HG03060 (cell line): ENCODE results near the gene CYFIP1.

Experiments
- ATAC-seq: cut with Tn5 transposase; IDR thresholded peaks from one replicate; pipeline ENCODE4 v1.9.1; 2021; ENCODE audit warnings: low read depth, moderate number of reproducible peaks; ENCODE audit not compliant: unreplicated experiment

The CYFIP1 gene

GRCh38 chr15:22969489-22969888 lies 10.7 kb downstream of the CYFIP1 start:
- no peak for ATAC-seq

- no peak for ATAC-seq
Observed at GRCh38 chr15:22968366-22968765, 11.8 kb downstream of the CYFIP1 start.

GRCh38 chr15:22967084-22967770 lies 12.9 kb downstream of the CYFIP1 start:
- ATAC-seq = no peak

- ATAC-seq = no peak
Observed at GRCh38 chr15:22966321-22967083, 13.7 kb downstream of the CYFIP1 start.

GRCh38 chr15:22963641-22964040 lies 16.5 kb downstream of the CYFIP1 start:
- ATAC-seq = no peak

- ATAC-seq = no peak
Observed at GRCh38 chr15:22962611-22963010, 17.6 kb downstream of the CYFIP1 start.

- ATAC-seq = no peak
Observed at GRCh38 chr15:22961762-22962161, 18.4 kb downstream of the CYFIP1 start.

GRCh38 chr15:22960556-22960955 lies 19.6 kb downstream of the CYFIP1 start:
- no peak for ATAC-seq

GRCh38 chr15:22960126-22960525 lies 20.0 kb downstream of the CYFIP1 start:
- ATAC-seq = no peak

GRCh38 chr15:22959321-22960101 lies 20.7 kb downstream of the CYFIP1 start:
- no peak for ATAC-seq

GRCh38 chr15:22958487-22959280 lies 21.5 kb downstream of the CYFIP1 start:
- no peak for ATAC-seq

GRCh38 chr15:22956978-22957260 lies 23.2 kb downstream of the CYFIP1 start:
- no peak for ATAC-seq

GRCh38 chr15:22956257-22956977 lies 23.8 kb downstream of the CYFIP1 start:
- ATAC-seq = no peak

- ATAC-seq = no peak
Observed at GRCh38 chr15:22955544-22956119, 24.5 kb downstream of the CYFIP1 start.

GRCh38 chr15:22954798-22955543 lies 25.2 kb downstream of the CYFIP1 start:
- no peak for ATAC-seq

- ATAC-seq = no peak
Observed at GRCh38 chr15:22954326-22954725, 25.8 kb downstream of the CYFIP1 start.

- no peak for ATAC-seq
Observed at GRCh38 chr15:22952796-22953579, 27.2 kb downstream of the CYFIP1 start.
